ENCODE measurements around the gene CCDC12.

GRCh38 chr3:47002171-47003055 lies 25.9 kb upstream of the CCDC12 start:
- TF ChIP-seq CTCF (conservative IDR thresholded peaks at IDR 0.05) = no peak
- no peak for TF ChIP-seq ZFX (IDR thresholded peaks at IDR 0.05)
